ENCODE measurements around the gene ADGRG3. TPM values are rescaled to one million over a fixed set of nuclear protein-coding genes. Genes with fewer than 3 reads are reported as not detected.
"Not testable (repeated sequence)": the region's sequence is repeated elsewhere in the genome, so short reads cannot be mapped to it uniquely, and the experiment has no call there.

Gene ADGRG3
- total RNA-seq, 5 donors from 2014 or later (not counting 1 experiment from before 2014, with no cell fraction given): 0.16 to 1.8 (median 0.40) TPM; not detected in 1

DNA sequence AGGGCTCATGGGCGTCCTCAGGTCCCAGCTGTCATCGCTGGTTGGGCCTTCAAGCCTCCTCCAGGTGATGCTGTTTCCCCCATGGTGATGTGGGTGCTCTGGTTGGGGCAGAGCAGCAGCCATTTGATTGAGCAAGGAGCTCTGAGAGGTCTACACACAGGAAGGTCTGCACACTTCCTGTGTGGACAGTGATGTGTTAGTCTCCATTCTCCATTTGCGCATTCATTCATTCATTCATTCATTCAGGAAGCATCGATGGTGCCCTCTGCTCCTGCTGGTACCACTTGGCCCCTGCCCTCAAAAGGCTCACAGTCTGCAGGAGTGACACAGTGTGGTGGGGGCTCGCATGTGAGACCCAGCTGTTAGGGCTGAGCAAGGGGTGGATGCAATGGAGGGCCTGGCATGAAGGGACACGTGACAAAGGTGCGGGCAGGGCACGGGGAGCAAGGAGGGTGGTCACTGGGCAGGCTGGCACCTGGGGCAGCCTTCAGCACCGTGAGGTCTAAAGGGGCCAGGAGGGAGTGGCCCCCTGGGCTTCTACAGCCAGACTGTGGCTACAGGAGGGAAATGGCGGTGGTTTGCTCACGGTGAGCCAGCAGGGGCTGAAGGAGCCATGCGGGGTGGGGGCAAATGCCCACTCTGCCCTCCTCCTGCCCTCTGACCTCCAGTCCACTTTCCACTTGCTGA is 1.5 kb downstream of the ADGRG3 start:
- no peak overlapping the region for H3K27ac Mint-ChIP-seq

DNA sequence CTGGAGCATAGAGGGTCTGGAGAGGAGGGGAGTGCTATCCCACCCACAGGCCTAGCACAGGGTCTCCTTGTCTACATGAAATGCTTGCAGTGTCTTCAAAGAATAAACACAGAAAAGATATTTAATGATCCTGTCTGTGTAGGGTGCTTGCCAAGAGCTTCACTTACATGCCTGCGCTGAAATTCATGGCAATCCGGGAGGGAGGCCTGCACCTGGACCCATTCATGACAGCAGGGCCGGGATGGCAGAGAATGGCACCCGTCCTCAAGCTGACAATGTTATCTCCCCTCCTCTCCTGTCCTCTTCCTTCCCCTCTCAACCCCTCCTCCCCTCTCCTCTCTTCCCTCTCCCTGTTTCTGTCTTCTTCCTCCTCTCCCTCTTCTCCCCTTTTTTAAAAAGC is 2.1 kb downstream of the ADGRG3 start:
- ChIA-PET POLR2A (no interaction called here), CTCF (no interaction called here)
- Mint-ChIP-seq H3K27me3 (peaks cover 1 to 8% of the 10 kb centered on the region in 2 donors), H3K9me3 (no peaks in the 10 kb centered on the region), H3K4me3 (no peak overlapping the region), H3K27ac (no peak overlapping the region), H3K36me3 (no peaks in the 10 kb centered on the region), H3K4me1 (no peaks in the 10 kb centered on the region)
- Histone ChIP-seq H3K9me3 (no peaks in the 10 kb centered on the region), H3K4me3 (ENCODE audit: control insufficient read depth in 1 of 2, extremely low read depth in 1 of 2, low read length in 1 of 2) (no peak overlapping the region), H3K27me3 (replicated peaks in 1 of 2; ENCODE audit: control insufficient read depth in 2 of 2, extremely low read depth in 1 of 2, insufficient read depth in 2 of 2, low read length in 1 of 2) (peaks cover 0 to 9% of the 10 kb centered on the region in 2 experiments), H3K36me3 (ENCODE audit: control insufficient read depth in 2 of 2, extremely low read depth in 1 of 2, insufficient read depth in 1 of 2, low read length in 1 of 2) (no peaks in the 10 kb centered on the region), H3K4me1 (ENCODE audit: control insufficient read depth in 1 of 2, extremely low read depth in 1 of 2, insufficient read depth in 2 of 2, low read length in 2 of 2) (no peaks in the 10 kb centered on the region), H3K27ac (ENCODE audit: low read length) (no peak overlapping the region)
- 58% methylated on average over 4 of the region's 4 CpGs for WGBS (ENCODE audit: insufficient coverage)
- DNase-seq (no peak), ATAC-seq (replicated peaks in 1 of 4) (no peak)

More for the DNA sequence above, 1.5 kb downstream of the ADGRG3 start:
- no peaks in the 10 kb centered on the region for H3K9me3 ChIP-seq
- WGBS (ENCODE audit: insufficient coverage): 82% methylated on average over 8 of the region's 12 CpGs
- H3K36me3 ChIP-seq (ENCODE audit: control insufficient read depth in 2 of 2, extremely low read depth in 1 of 2, insufficient read depth in 1 of 2, low read length in 1 of 2): no peaks in the 10 kb centered on the region
- Mint-ChIP-seq H3K36me3 (no peaks in the 10 kb centered on the region), H3K4me1 (no peaks in the 10 kb centered on the region), H3K9me3 (no peaks in the 10 kb centered on the region), H3K4me3 (no peak overlapping the region), H3K27me3 (peaks cover 1 to 8% of the 10 kb centered on the region in 2 donors)
- ChIA-PET CTCF (no interaction called here), POLR2A (interaction anchor here in 1 of 2 donors (0.5 kb wide), 1 partner anchor 21 kb away, joined by 3 read pairs; no protein-coding TSS in a partner anchor)
- ATAC-seq (replicated peaks in 1 of 4) (no peak), DNase-seq (peak in 1 of 35 experiments; percentile 14)
- no peaks in the 10 kb centered on the region for H3K4me1 ChIP-seq (ENCODE audit: control insufficient read depth in 1 of 2, extremely low read depth in 1 of 2, insufficient read depth in 2 of 2, low read length in 2 of 2)
- H3K27ac ChIP-seq (ENCODE audit: low read length): no peak overlapping the region
- H3K4me3 ChIP-seq (ENCODE audit: control insufficient read depth in 1 of 2, extremely low read depth in 1 of 2, low read length in 1 of 2): no peak overlapping the region
- peaks cover 0 to 9% of the 10 kb centered on the region in 2 experiments for H3K27me3 ChIP-seq (replicated peaks in 1 of 2; ENCODE audit: control insufficient read depth in 2 of 2, extremely low read depth in 1 of 2, insufficient read depth in 2 of 2, low read length in 1 of 2)

DNA sequence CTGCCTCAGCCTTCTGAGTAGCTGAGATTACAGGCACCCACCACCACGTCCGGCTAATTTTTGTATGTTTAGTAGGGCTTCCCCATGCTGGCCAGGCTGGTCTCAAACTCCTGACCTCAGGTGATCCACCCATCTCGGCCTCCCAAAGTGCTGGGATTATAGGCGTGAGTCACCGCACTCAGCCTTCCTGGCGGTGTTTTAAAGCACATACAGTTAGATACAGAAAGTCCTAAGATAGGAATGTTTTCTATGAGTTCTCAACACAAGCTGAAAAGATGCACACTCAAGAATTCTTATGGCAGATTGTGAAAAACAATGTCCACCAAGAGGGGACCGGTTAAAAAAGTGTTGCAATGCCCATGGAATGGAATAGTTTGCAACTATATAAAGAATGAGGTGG is 3.3 kb downstream of the ADGRG3 start:
- not testable (repeated sequence) for H3K4me1 ChIP-seq (ENCODE audit: control insufficient read depth in 1 of 2, extremely low read depth in 1 of 2, insufficient read depth in 2 of 2, low read length in 2 of 2); DNase-seq; H3K27me3 Mint-ChIP-seq; H3K27ac ChIP-seq (ENCODE audit: low read length); H3K27me3 ChIP-seq (replicated peaks in 1 of 2; ENCODE audit: control insufficient read depth in 2 of 2, extremely low read depth in 1 of 2, insufficient read depth in 2 of 2, low read length in 1 of 2); H3K9me3 Mint-ChIP-seq; ATAC-seq (replicated peaks in 1 of 4); H3K4me1 Mint-ChIP-seq; H3K27ac Mint-ChIP-seq; H3K4me3 ChIP-seq (ENCODE audit: control insufficient read depth in 1 of 2, extremely low read depth in 1 of 2, low read length in 1 of 2); H3K9me3 ChIP-seq; H3K36me3 ChIP-seq (ENCODE audit: control insufficient read depth in 2 of 2, extremely low read depth in 1 of 2, insufficient read depth in 1 of 2, low read length in 1 of 2); H3K4me3 Mint-ChIP-seq; H3K36me3 Mint-ChIP-seq
- ChIA-PET POLR2A (interaction anchor here in 1 of 2 donors (0.6 kb wide), 1 partner anchor 868 kb away, joined by 4 read pairs; no protein-coding TSS in a partner anchor), CTCF (interaction anchor here in 1 of 2 donors (0.6 kb wide), 1 partner anchor 363 kb away, joined by 3 read pairs; no protein-coding TSS in a partner anchor)
- no CpG with 5 or more reads among the region's 7 CpGs for WGBS (ENCODE audit: insufficient coverage)

DNA sequence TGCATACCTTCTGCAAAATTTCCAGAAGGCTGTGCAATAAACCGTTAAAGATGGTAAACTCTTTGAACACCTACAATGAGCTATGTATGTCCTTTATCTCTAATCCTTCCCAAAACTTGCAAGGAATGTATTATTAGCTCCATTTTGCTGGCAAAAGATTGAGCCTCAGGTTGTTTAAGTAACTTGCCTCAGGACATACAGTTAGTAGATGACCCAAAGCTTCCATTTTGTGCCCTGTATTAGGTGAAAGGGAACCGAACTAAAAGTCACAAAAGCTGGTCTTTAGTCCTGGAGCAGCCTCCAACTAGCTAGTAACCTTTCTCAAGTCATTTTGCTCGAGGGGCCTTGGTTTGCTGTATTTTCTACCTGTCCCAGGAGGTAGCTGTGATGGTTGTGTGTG is 4.3 kb downstream of the ADGRG3 start:
- no peaks in the 10 kb centered on the region for H3K36me3 ChIP-seq (ENCODE audit: control insufficient read depth in 2 of 2, extremely low read depth in 1 of 2, insufficient read depth in 1 of 2, low read length in 1 of 2)
- POLR2A ChIA-PET: no interaction called here
- no peaks in the 10 kb centered on the region for H3K36me3 Mint-ChIP-seq
- no peak overlapping the region for H3K27ac ChIP-seq (ENCODE audit: low read length)
- H3K4me1 Mint-ChIP-seq: no peaks in the 10 kb centered on the region
- CTCF ChIA-PET: no interaction called here
- ATAC-seq (replicated peaks in 1 of 4): no peak
- H3K27me3 Mint-ChIP-seq: peaks cover 1 to 8% of the 10 kb centered on the region in 2 donors
- no peak overlapping the region for H3K4me3 ChIP-seq (ENCODE audit: control insufficient read depth in 1 of 2, extremely low read depth in 1 of 2, low read length in 1 of 2)
- no peaks in the 10 kb centered on the region for H3K4me1 ChIP-seq (ENCODE audit: control insufficient read depth in 1 of 2, extremely low read depth in 1 of 2, insufficient read depth in 2 of 2, low read length in 2 of 2)
- no CpG with 5 or more reads among the region's 3 CpGs for WGBS (ENCODE audit: insufficient coverage)
- H3K9me3 Mint-ChIP-seq: no peaks in the 10 kb centered on the region
- H3K4me3 Mint-ChIP-seq: no peak overlapping the region
- peaks cover 0 to 9% of the 10 kb centered on the region in 2 experiments for H3K27me3 ChIP-seq (replicated peaks in 1 of 2; ENCODE audit: control insufficient read depth in 2 of 2, extremely low read depth in 1 of 2, insufficient read depth in 2 of 2, low read length in 1 of 2)
- H3K27ac Mint-ChIP-seq: no peak overlapping the region
- no peak for DNase-seq
- no peaks in the 10 kb centered on the region for H3K9me3 ChIP-seq

DNA sequence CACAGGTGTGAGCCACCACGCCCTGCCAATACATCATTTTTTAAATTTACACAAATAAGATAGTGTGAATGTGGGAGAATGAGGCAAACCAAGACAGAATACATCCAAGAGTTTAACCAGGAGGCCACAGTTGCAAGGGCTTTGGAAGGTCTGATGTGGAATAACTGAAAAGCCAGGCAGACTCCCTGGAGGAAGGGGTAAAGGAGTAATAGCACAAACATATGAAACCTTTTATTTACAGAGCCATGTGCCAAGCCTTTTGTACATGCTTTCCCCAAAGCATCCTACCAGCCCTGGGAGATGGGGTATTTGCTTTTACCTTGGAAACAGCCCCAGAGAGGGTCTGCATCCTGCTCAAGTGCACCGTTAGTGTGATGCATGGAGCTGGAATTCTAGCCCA is 4.7 kb downstream of the ADGRG3 start:
- Mint-ChIP-seq H3K36me3 (no peaks in the 10 kb centered on the region), H3K27me3 (peaks cover 1 to 8% of the 10 kb centered on the region in 2 donors), H3K27ac (no peak overlapping the region), H3K4me3 (no peak overlapping the region), H3K9me3 (no peaks in the 10 kb centered on the region), H3K4me1 (no peaks in the 10 kb centered on the region)
- Histone ChIP-seq H3K36me3 (ENCODE audit: control insufficient read depth in 2 of 2, extremely low read depth in 1 of 2, insufficient read depth in 1 of 2, low read length in 1 of 2) (no peaks in the 10 kb centered on the region), H3K4me1 (ENCODE audit: control insufficient read depth in 1 of 2, extremely low read depth in 1 of 2, insufficient read depth in 2 of 2, low read length in 2 of 2) (no peaks in the 10 kb centered on the region), H3K27ac (ENCODE audit: low read length) (no peak overlapping the region), H3K27me3 (replicated peaks in 1 of 2; ENCODE audit: control insufficient read depth in 2 of 2, extremely low read depth in 1 of 2, insufficient read depth in 2 of 2, low read length in 1 of 2) (peaks cover 0 to 9% of the 10 kb centered on the region in 2 experiments), H3K9me3 (no peaks in the 10 kb centered on the region), H3K4me3 (ENCODE audit: control insufficient read depth in 1 of 2, extremely low read depth in 1 of 2, low read length in 1 of 2) (no peak overlapping the region)
- ATAC-seq (replicated peaks in 1 of 4) (no peak), DNase-seq (no peak)
- POLR2A ChIA-PET: no interaction called here
- CTCF ChIA-PET: no interaction called here
- 83% methylated on average over 1 of the region's 2 CpGs for WGBS (ENCODE audit: insufficient coverage)

DNA sequence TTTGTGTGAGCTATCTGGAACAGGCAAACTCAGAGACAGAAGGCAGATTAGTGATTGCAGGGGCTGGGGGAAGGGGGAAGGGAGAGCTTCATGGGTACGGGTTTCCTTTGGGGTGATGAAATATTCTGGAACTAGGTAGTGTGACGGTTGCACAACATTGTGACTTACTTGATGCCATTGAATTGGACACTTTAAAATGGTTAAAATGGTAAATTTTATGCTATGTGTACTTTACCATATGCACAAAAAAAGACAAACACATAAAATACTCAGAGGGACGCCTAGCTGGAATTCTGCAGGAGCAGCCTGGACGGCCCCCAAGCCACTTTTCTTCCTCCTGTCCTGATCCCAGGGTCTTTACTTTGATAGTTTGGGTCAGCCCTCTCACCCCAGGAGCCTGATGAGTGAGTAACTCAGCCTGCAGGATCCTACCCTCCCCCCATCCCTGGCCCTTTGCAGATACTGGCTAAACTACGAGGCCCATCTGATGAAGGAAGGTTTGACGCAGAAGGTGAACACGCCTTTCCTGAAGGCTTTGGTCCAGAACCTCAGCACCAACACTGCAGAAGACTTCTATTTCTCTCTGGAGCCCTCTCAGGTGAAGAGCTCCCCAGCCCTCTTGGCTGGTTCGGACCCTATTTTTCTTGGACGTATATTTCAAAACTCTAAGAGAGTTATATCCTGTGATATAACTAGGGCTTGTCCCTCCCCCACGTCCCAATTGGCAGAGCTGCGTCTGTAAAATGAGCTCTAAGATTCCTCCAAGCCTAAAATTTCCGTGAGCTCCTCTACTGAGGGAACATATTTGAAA is 7.8 kb downstream of the ADGRG3 start:
- H3K9me3 Mint-ChIP-seq: no peaks in the 10 kb centered on the region
- H3K4me1 Mint-ChIP-seq: peaks cover 0 to 4% (median 0%) of the 10 kb centered on the region in 3 donors
- WGBS (ENCODE audit: insufficient coverage): 71% methylated on average over 6 of the region's 12 CpGs
- CTCF ChIA-PET: interaction anchor here in 1 of 2 donors (0.7 kb wide), 1 partner anchor 88 kb away, joined by 3 read pairs; no protein-coding TSS in a partner anchor
- no peaks in the 10 kb centered on the region for H3K4me1 ChIP-seq (ENCODE audit: control insufficient read depth in 1 of 2, extremely low read depth in 1 of 2, insufficient read depth in 2 of 2, low read length in 2 of 2)
- peaks cover 0 to 8% of the 10 kb centered on the region in 2 donors for H3K27me3 Mint-ChIP-seq
- H3K27ac Mint-ChIP-seq: no peak overlapping the region
- H3K27ac ChIP-seq (ENCODE audit: low read length): no peak overlapping the region
- no peak overlapping the region for H3K4me3 ChIP-seq (ENCODE audit: control insufficient read depth in 1 of 2, extremely low read depth in 1 of 2, low read length in 1 of 2)
- peaks cover 0 to 11% of the 10 kb centered on the region in 2 experiments for H3K27me3 ChIP-seq (replicated peaks in 1 of 2; ENCODE audit: control insufficient read depth in 2 of 2, extremely low read depth in 1 of 2, insufficient read depth in 2 of 2, low read length in 1 of 2)
- POLR2A ChIA-PET: no interaction called here
- DNase-seq: no peak
- no peak for ATAC-seq (replicated peaks in 1 of 4)
- no peaks in the 10 kb centered on the region for H3K36me3 Mint-ChIP-seq
- H3K9me3 ChIP-seq: no peaks in the 10 kb centered on the region
- no peaks in the 10 kb centered on the region for H3K36me3 ChIP-seq (ENCODE audit: control insufficient read depth in 2 of 2, extremely low read depth in 1 of 2, insufficient read depth in 1 of 2, low read length in 1 of 2)
- H3K4me3 Mint-ChIP-seq: no peak overlapping the region

Data from T-cell (primary cell).